NCI-H510A treated with DMSO at 0.1 percent for 48 hours (cell line): ENCODE data around the gene CDH23.
A peak's percentile ranks its signal among the peaks of the same experiment; 100 is the strongest.

Experiments used
- DNase-seq: peaks from one replicate; lab custom pipeline; 2025; lab: John Stamatoyannopoulos, UW

CDH23 gene

GRCh38 chr10:71369602-71370001, 27.1 kb upstream of the CDH23 start:
- no peak for DNase-seq

GRCh38 chr10:71370031-71370430, 26.7 kb upstream of the CDH23 start:
- no peak for DNase-seq

- DNase-seq = no peak
These were observed 25.0 kb upstream of the CDH23 start for GRCh38 chr10:71371750-71372166.

- no peak for DNase-seq
These were observed 23.7 kb upstream of the CDH23 start for GRCh38 chr10:71372882-71373495.

GRCh38 chr10:71374481-71375233, 22.1 kb upstream of the CDH23 start:
- DNase-seq = no peak

- peak; percentile 30 for DNase-seq
These were observed 20.8 kb upstream of the CDH23 start for GRCh38 chr10:71375952-71376351.

- DNase-seq = no peak
These were observed 18.2 kb upstream of the CDH23 start for GRCh38 chr10:71378336-71379117.

- DNase-seq = no peak
These were observed 17.5 kb upstream of the CDH23 start for GRCh38 chr10:71379118-71379766.

GRCh38 chr10:71380841-71381240, 15.9 kb upstream of the CDH23 start:
- no peak for DNase-seq

GRCh38 chr10:71381611-71382010, 15.1 kb upstream of the CDH23 start:
- DNase-seq = no peak

GRCh38 chr10:71382028-71382427, 14.7 kb upstream of the CDH23 start:
- no peak for DNase-seq

GRCh38 chr10:71382757-71383156, 14.0 kb upstream of the CDH23 start:
- DNase-seq = no peak

GRCh38 chr10:71383972-71384687, 12.6 kb upstream of the CDH23 start:
- DNase-seq = peak; percentile 45

- DNase-seq = no peak
These were observed 8.5 kb upstream of the CDH23 start for GRCh38 chr10:71388171-71388570.

GRCh38 chr10:71388583-71389310, 8.0 kb upstream of the CDH23 start:
- DNase-seq = no peak

- no peak for DNase-seq
These were observed 6.8 kb upstream of the CDH23 start for GRCh38 chr10:71389768-71390460.

- peak; percentile 15 for DNase-seq
These were observed 6.3 kb upstream of the CDH23 start for GRCh38 chr10:71390461-71390835.

- no peak for DNase-seq
These were observed 5.6 kb upstream of the CDH23 start for GRCh38 chr10:71390921-71391690.

GRCh38 chr10:71391701-71392100, 5.0 kb upstream of the CDH23 start:
- no peak for DNase-seq

GRCh38 chr10:71392292-71392691, 4.4 kb upstream of the CDH23 start:
- no peak for DNase-seq
